Neural cell (in vitro differentiated cells): ENCODE data around the gene BFSP2. TPM values are rescaled to one million over a fixed set of nuclear protein-coding genes. Genes with fewer than 3 reads are reported as not detected.

Experiments
- H2AFZ ChIP-seq: fragments of 200-600, 300-800 bp; sonication (generic), shearing (Covaris generic); 2 replicates; pipeline ENCODE4 v1.6.0; 2014; ENCODE audit warnings: low read depth, mild to moderate bottlenecking, antibody characterized with exemption, low read length, moderate library complexity
- H3F3A ChIP-seq: fragments of 200-600 bp; shearing (Covaris generic); 2 replicates; pipeline ENCODE4 v1.6.1; 2016; ENCODE audit warnings: mild to moderate bottlenecking, moderate library complexity, mixed read lengths, antibody characterized with exemption, low read length; ENCODE audit not compliant: insufficient read depth, poor library complexity, severe bottlenecking
- H3K27ac ChIP-seq: fragments of 200-600, 300-800 bp; sonication (generic), shearing (Covaris generic); 2 replicates; pipeline ENCODE4 v1.5.1; 2014; ENCODE audit warnings: mild to moderate bottlenecking, low read length, moderate library complexity
- H3K27me3 ChIP-seq: fragments of 300-800, 200-600 bp; sonication (generic), shearing (Covaris generic); 2 replicates; pipeline ENCODE4 v1.6.0; 2014; ENCODE audit warnings: mild to moderate bottlenecking, low read depth, low read length, moderate library complexity; ENCODE audit not compliant: insufficient read depth
- H3K36me3 ChIP-seq: fragments of 300-800, 200-600 bp; sonication (generic), shearing (Covaris generic); 2 replicates; pipeline ENCODE4 v1.5.1; 2014; ENCODE audit warnings: mild to moderate bottlenecking, antibody characterized with exemption, low read length, moderate library complexity; ENCODE audit not compliant: insufficient read depth
- H3K4me2 ChIP-seq: fragments of 300-800, 200-600 bp; sonication (generic), shearing (Covaris generic); 2 replicates; pipeline ENCODE4 v1.6.0; 2014; ENCODE audit warnings: mild to moderate bottlenecking, low read length
- H3K4me3 ChIP-seq: fragments of 300-800, 200-600 bp; sonication (generic), shearing (Covaris generic); 2 replicates; pipeline ENCODE4 v1.5.1; 2014; ENCODE audit warnings: mild to moderate bottlenecking, low read length, moderate library complexity
- H3K79me2 ChIP-seq: fragments of 200-600 bp; shearing (Covaris generic); replicated peaks from 2 replicates; pipeline ENCODE4 v1.6.0; 2014; ENCODE audit warnings: mild to moderate bottlenecking, low read length, moderate library complexity; ENCODE audit not compliant: insufficient read depth
- H3K9ac ChIP-seq: fragments of 300-800, 200-600 bp; sonication (generic), shearing (Covaris generic); 2 replicates; pipeline ENCODE4 v1.6.1; 2016; ENCODE audit warnings: mild to moderate bottlenecking, low read length, mixed read lengths
- H3K9me2 ChIP-seq: fragments of 200-600 bp; shearing (Covaris generic); 2 replicates; pipeline ENCODE4 v1.6.1; 2016; ENCODE audit warnings: mild to moderate bottlenecking, low read length, mixed read lengths; ENCODE audit not compliant: insufficient read depth
- H3K9me3 ChIP-seq: fragments of 200-600, 300-800 bp; sonication (generic), shearing (Covaris generic); 2 replicates; pipeline ENCODE4 v1.6.1; 2016; ENCODE audit warnings: mild to moderate bottlenecking, mixed run types, low read length, moderate library complexity, mixed read lengths
- H4K20me1 ChIP-seq: fragments of 200-600 bp; shearing (Covaris generic); 2 replicates; pipeline ENCODE4 v1.6.1; 2016; ENCODE audit warnings: mild to moderate bottlenecking, mixed run types; ENCODE audit not compliant: insufficient read depth
- CTCF ChIP-seq: fragments of 450-650 bp; IDR thresholded peaks from 2 replicates; pipeline ENCODE4 v1.5.1; 2014; ENCODE audit warnings: antibody characterized with exemption, mild to moderate bottlenecking, moderate library complexity; ENCODE audit not compliant: poor library complexity, severe bottlenecking
- EP300 ChIP-seq: fragments of 450-650 bp; conservative IDR thresholded peaks from 2 replicates; pipeline ENCODE4 v1.6.1; 2014; ENCODE audit warnings: antibody characterized with exemption, mild to moderate bottlenecking, moderate library complexity; ENCODE audit not compliant: poor library complexity, severe bottlenecking
- EZH2 ChIP-seq: fragments of 200-600, 300-800 bp; shearing (Covaris generic), sonication (generic); IDR thresholded peaks from 2 replicates; pipeline ENCODE4 v1.6.1; 2014; ENCODE audit warnings: antibody characterized with exemption, low read length, borderline replicate concordance, mild to moderate bottlenecking; ENCODE audit not compliant: insufficient read depth, poor library complexity, severe bottlenecking
- MXI1 ChIP-seq: fragments of 450-650 bp; conservative IDR thresholded peaks from 2 replicates; pipeline ENCODE4 v1.6.1; 2014; ENCODE audit warnings: antibody characterized with exemption, mild to moderate bottlenecking; ENCODE audit not compliant: poor library complexity, severe bottlenecking
- POLR2AphosphoS5 ChIP-seq: IDR thresholded peaks from 2 replicates; pipeline ENCODE4 v1.6.1; 2012
- RAD21 ChIP-seq: fragments of 450-650 bp; conservative IDR thresholded peaks from 2 replicates; pipeline ENCODE4 v1.6.1; 2014; ENCODE audit warnings: antibody characterized with exemption, mild to moderate bottlenecking, moderate library complexity
- REST ChIP-seq: IDR thresholded peaks from 2 replicates; pipeline ENCODE4 v1.6.1; 2012; ENCODE audit warnings: borderline replicate concordance
- SMC3 ChIP-seq: fragments of 450-650 bp; conservative IDR thresholded peaks from 2 replicates; pipeline ENCODE4 v1.6.1; 2014; ENCODE audit warnings: antibody characterized with exemption, mild to moderate bottlenecking, moderate library complexity; ENCODE audit not compliant: poor library complexity
- TAF1 ChIP-seq: IDR thresholded peaks from 2 replicates; pipeline ENCODE4 v1.6.1; 2012; ENCODE audit warnings: low read depth
- polyA plus RNA-seq: library from polyadenylated mRNA; depleted of rRNA; stranded (reverse); fragments of >200 nt; gene quantifications from 2 replicates; pipeline ENCODE4 v1.2.3, GENCODE V29; 2014

BFSP2 gene
- polyA plus RNA-seq, 1 donor from 2014 or later = not detected

GRCh38 chr3:133514418-133514817 is 114.6 kb downstream of the BFSP2 start:
- Histone ChIP-seq H3K27ac (no peak overlapping the region), H3K9ac (no peak overlapping the region), H3K27me3 (no peaks in the 10 kb centered on the region), H3K36me3 (no peaks in the 10 kb centered on the region), H3K79me2 (no peaks in the 10 kb centered on the region), H3F3A (no peaks in the 10 kb centered on the region), H2AFZ (no peak overlapping the region), H3K4me2 (no peak overlapping the region), H3K4me3 (no peak overlapping the region), H3K9me2 (no peaks in the 10 kb centered on the region), H4K20me1 (no peaks in the 10 kb centered on the region), H3K9me3 (no peaks in the 10 kb centered on the region)
- TF ChIP-seq SMC3 (no peak), RAD21 (no peak), POLR2AphosphoS5 (no peak), TAF1 (no peak), CTCF (no peak), EZH2 (no peak), MXI1 (no peak), REST (no peak), EP300 (no peak)

GRCh38 chr3:133515127-133515526 is 115.3 kb downstream of the BFSP2 start:
- Histone ChIP-seq H3K79me2 (no peaks in the 10 kb centered on the region), H3K4me3 (no peak overlapping the region), H3K27me3 (no peaks in the 10 kb centered on the region), H3F3A (no peaks in the 10 kb centered on the region), H3K36me3 (no peaks in the 10 kb centered on the region), H3K9ac (no peak overlapping the region), H2AFZ (no peak overlapping the region), H3K4me2 (no peak overlapping the region), H4K20me1 (no peaks in the 10 kb centered on the region), H3K27ac (no peak overlapping the region), H3K9me3 (no peaks in the 10 kb centered on the region), H3K9me2 (no peaks in the 10 kb centered on the region)
- TF ChIP-seq EZH2 = no peak
- no peak for TF ChIP-seq CTCF
- no peak for TF ChIP-seq EP300
- TF ChIP-seq REST = no peak
- TF ChIP-seq MXI1 = no peak
- no peak for TF ChIP-seq TAF1
- no peak for TF ChIP-seq SMC3
- TF ChIP-seq RAD21 = no peak
- no peak for TF ChIP-seq POLR2AphosphoS5
